HG02642 (cell line): ENCODE data around the gene ASPN.

Experiments used
- ATAC-seq: cut with Tn5 transposase; IDR thresholded peaks from one replicate; pipeline ENCODE4 v1.9.1; 2021; ENCODE audit warnings: mild to moderate bottlenecking; ENCODE audit not compliant: unreplicated experiment, poor library complexity

ASPN gene

GRCh38 chr9:92478783-92479182 is 3.5 kb downstream of the ASPN start:
- ATAC-seq = no peak

DNA sequence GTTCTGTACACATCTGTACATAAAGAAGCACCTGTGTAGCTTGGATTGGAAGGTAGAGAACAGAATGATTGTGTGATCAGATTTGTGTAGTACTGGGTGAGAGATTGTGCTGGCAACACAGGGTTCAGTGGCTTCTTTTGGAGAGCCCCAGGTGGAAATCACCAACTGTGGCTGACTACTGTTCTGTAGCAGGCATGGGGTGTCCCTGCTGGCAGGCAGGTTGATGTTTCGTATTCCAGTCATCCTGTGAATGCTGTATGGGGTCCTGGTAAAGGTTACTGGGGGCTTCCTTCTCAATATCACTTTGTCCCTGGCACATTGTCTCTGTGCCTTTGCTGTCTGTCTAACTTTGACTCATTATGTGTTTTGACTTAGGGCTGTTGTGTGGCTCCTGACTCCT is 5.3 kb downstream of the ASPN start:
- ATAC-seq = peak; percentile 67

DNA sequence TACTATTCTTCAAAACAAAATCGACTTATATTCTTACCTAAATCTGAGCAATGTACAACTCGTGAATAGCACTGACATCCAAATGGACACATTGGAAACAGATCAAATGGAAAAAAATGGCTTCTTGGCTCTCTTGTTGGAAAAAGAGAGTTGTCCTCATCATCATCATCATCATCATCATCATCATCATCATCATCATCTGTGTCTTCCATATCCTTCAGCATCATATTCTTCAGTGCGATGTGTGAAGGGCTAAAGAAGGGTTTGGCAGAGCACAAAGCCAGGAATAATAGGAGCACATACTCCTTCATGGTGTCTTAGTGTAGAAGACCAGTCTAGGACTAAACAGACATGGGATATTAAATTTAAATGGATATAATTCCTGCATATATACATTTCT is 7.7 kb downstream of the ASPN start:
- no peak for ATAC-seq

DNA sequence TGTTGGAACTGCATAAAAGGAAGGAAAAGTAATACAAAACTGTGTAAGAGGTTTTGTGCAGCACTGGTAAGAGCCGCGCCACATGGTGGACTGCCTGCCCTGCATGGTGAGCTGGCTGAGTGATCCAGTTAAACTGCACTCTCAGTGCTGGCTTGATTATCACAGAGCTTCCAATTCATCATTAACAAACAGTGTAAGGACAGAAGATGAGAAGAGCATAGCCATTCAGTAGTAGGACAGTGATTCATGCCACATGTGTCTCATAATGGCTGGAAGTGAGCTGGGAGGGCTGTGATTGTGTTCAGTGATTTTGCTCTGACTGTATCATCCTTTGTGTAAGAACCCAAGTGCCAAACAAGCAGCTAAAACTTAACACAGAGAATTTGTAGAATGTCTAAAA is 14.1 kb downstream of the ASPN start:
- ATAC-seq = no peak

DNA sequence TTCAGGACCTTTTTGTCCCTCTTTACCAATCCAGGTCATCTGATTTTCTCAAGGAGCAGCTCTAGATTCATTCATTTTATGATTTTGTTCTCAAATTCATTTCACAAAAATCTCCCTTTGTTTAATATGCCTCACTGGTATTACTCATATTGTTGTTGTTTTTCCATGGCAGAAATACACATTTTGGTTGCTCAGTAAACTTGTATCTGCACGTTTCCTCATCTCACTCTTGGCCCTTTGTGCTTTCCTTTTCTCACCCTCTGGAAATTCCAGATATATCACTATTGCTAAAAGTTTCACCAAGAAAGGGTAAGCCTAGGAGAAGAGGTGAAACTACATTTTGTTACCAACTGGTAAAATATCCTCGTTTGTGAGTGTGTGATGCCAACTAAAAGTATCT is 14.8 kb downstream of the ASPN start:
- no peak for ATAC-seq

DNA sequence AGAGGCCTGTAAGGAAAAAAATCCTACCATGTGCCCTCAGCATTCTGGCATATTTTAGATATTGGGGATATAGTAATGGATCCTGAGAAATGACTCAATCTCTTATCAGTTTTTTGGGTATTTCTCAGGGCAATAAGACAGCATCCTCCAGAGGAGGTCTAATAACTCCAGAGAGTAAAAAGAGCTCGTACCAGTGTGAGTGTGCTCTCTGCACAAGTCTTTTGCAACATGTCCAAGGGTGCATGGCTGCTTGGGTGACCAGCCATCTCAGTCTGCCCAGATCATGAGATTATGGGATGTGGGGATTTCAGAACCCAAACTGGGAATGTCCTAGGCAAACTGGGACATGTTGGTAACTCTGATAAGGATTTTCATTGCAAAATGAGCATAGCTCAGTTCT is 15.3 kb downstream of the ASPN start:
- ATAC-seq = no peak

DNA sequence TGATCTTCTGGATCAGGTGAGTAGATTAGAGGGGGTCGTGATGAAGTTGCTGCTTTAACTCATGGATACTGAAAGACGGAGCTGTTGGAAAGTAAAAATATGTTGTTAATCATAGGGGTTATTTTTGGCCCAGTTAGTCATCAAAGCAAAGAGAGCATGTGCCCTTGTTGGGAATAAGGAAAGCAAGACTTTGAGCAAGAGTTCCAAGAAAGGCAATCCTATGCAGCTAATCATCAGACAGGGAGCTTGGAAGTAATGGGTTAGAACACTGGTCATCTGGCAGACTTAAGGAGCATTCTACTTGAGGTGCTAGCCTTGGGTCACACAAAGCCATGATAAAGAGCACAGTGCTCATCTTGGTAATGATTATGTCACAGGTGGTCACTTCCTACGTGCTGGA is 18.3 kb downstream of the ASPN start:
- no peak for ATAC-seq

DNA sequence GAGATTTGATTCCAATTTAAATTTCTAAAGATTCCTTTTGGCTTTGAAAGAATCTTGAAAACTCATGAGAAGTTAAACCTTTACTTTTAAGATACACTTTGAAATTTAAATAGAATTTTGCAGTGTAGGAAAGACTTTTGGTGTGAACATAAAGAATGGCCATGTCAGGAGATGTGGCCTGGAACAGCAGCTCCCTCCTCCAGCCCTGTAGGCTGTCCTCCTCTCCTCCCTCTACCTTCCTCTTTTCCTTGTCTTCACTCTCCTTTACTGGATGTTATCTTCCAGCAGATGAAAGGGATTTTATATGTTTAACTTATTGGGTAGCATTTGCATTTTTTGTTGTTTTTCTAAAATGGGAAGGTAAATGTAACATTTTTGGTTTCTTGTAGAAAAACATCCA is 18.9 kb downstream of the ASPN start:
- no peak for ATAC-seq

- ATAC-seq = no peak
Observed at GRCh38 chr9:92457576-92457975, 24.7 kb downstream of the ASPN start.

- ATAC-seq = no peak
Observed at GRCh38 chr9:92455217-92455616, 27.1 kb downstream of the ASPN start.

DNA sequence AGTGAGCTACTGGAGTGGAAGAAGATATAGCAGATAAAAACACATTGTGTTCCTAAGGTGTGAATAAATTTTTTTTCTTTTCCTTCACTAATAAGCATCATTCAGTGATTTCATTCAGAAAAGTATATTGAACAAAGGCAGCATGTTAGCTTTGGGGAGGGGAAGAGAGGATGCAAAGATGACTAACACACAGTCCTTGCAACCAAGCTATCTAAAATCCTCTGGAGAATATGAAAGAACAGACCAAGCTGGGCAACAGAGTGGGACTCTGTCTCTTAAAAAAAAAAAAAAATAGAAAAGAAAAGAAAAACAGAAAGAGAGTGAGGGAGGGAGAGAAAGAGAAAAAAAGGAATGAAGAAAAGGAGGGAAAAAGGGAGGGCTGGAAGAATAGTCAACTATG is 35.8 kb downstream of the ASPN start:
- no peak for ATAC-seq

GRCh38 chr9:92444841-92445240 is 37.5 kb downstream of the ASPN start:
- no peak for ATAC-seq

- ATAC-seq = no peak
Observed at GRCh38 chr9:92440751-92441046, 41.6 kb downstream of the ASPN start.

- no peak for ATAC-seq
Observed at GRCh38 chr9:92439921-92440750, 42.2 kb downstream of the ASPN start.

DNA sequence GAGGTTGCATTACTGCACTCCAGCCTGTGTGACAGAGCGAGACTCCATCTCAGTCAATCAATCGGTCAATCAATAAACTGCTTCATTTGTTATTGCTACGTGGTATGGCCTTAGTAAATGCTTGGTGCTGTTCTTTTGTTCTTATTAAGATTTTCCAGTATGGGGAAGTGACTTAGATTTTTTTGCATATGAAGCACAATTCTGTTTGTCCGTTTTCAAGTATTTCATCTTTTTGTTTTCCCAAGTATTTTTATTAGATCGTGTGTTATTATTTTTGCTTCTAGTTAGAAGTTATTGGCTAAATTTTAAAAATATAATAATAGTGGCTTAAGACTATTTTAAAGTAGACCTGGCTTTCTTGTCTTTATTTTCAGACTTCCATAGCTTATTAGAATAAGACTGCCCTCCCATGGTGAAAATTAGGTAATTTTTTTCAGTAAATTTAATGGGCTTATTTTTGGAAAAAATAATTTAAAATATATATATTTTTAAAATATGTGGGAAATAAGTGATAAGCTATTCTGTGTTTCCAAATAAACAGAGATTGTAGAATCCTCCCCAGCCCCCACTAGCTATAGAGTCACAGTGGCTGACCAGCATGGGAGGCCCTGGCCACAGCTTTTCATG is 43.3 kb downstream of the ASPN start:
- no peak for ATAC-seq

DNA sequence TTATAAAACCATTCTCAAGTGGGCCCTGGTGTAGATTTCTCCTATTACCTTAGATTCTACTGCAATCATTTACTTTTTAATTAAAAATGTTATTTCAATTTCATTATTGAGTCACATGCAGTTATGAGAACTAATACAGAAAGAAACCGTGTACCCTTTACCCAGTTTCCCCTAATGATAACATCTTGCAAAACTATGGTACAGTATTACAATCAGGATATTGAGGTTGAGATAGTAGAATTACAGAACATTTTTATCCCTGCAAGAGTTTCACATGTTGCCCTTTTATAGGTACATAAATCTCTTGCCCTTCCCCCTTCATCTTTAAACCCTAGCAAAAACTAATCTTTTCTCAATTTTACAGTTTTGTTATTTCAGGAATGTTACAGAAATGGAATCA is 47.0 kb downstream of the ASPN start:
- ATAC-seq = no peak

DNA sequence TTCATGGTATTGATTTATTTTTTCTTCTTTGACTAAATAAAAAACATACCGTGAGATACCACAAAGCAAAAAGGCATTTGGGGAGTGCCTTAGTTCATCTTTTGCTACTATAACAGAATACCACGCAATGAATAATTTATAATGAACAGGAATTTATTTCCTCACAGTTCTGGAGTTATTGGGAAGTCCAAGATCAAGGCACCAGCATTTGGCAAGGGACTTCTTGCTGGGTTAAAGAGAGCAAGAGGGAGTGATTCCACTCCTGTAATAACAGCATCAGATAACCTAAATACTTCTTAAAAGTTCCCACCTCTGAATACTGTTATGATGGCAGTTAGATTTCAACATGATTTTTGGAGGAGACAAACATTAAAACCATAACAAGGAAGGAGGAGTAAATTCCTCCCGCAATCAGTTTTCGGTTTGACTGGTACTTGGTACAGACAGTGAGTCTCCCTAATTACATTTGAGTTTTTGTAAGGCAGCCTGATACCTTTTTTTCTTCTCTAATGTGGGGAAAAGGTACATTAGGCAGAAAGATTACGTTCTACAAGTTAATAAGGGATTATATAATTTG is 49.2 kb downstream of the ASPN start:
- ATAC-seq = no peak

DNA sequence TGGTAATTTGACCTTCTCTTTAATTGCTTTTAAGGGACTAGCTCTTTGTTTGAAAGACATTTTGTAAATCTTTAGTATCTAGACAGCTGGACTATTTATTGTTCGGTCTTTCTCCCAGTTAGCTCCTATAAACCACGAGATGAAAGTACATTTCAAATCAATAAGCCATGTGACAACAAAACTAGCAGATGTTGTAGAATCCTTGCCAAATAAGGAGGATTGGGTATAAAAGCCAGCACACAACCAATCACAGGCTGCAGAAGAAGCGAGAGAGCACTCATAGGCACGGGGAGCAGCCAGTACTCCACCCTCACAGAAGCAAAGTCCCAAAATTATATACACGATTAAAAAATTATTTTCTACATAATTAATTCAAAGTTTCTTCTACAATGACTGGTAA is 50.0 kb downstream of the ASPN start:
- no peak for ATAC-seq

GRCh38 chr9:92429836-92430235 is 52.5 kb downstream of the ASPN start:
- ATAC-seq = no peak

- ATAC-seq = no peak
Observed at GRCh38 chr9:92426501-92427145, 55.7 kb downstream of the ASPN start.

GRCh38 chr9:92425474-92425873 is 56.8 kb downstream of the ASPN start:
- no peak for ATAC-seq
